Sigmoid colon (tissue), 4 donors: ENCODE measurements around the gene MTA3.

ENCODE experiments used
- EP300 ChIP-seq, 4 donors: sonication (generic); formaldehyde crosslinking; IDR thresholded peaks; one replicate each; pipeline ENCODE4 v1.6.1; 2017; ENCODE audit warnings: antibody characterized with exemption in 4 of 4
- POLR2A ChIP-seq, 2 donors: fragments of 450-650 bp; IDR thresholded peaks; one replicate each; pipeline ENCODE4 v1.6.1; 2016; ENCODE audit warnings: antibody characterized with exemption in 2 of 2, mild to moderate bottlenecking in 2 of 2, moderate library complexity in 2 of 2
- TF ChIP-seq, protein P1 (sequence below), 4 experiments: fragments of 450-650 bp in 3 of 4; fragments of 200-600 bp in 1 of 4; IDR thresholded peaks; one replicate each; pipeline ENCODE4 v1.5.1; 2016 to 2019; ENCODE audit warnings: antibody characterized with exemption in 4 of 4, mild to moderate bottlenecking in 3 of 4, moderate library complexity in 2 of 4

DNA sequence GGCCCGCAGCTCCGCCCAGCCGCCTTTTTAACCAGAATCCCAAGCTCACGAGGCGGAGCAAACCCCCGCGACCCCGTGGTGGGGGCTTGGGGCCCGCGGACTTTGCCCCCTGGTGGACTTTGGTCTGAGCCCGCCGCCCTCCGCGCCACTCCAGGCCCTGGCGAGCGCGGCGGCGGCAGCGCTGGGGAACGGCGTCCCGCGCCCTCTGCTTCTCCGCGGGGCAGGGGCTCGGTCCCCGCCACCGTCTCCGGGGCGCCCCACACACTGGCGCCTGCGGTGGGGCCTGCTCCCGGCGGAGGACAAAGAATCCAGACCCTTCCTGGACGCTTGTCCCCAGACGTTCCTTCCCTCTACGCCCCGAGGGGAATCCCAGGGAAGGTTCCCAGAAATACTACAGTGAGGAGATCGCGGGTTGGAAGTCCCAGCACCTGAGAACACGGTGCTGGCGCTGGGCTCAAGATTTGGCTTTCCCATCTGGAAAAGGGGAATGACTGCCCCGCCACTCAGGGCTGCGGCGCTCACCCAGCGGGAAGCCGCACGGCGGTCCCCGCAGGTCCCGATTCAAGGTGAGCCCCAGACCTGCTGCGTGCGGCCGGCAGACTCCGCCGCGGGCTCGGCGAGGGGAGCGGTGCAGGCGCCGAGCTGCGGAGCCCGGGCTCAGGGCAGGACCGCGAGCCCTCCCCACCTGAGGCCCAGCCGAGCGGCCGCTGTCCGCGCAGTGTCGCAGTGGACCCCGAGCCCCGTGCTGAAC lies 224.3 kb downstream of the MTA3 start, which contains the start of gene HAAO:
- TF ChIP-seq POLR2A (IDR thresholded peaks at IDR 0.05) (no peak), EP300 (IDR thresholded peaks at IDR 0.05) (no peak)
- TF ChIP-seq, protein P1, sequence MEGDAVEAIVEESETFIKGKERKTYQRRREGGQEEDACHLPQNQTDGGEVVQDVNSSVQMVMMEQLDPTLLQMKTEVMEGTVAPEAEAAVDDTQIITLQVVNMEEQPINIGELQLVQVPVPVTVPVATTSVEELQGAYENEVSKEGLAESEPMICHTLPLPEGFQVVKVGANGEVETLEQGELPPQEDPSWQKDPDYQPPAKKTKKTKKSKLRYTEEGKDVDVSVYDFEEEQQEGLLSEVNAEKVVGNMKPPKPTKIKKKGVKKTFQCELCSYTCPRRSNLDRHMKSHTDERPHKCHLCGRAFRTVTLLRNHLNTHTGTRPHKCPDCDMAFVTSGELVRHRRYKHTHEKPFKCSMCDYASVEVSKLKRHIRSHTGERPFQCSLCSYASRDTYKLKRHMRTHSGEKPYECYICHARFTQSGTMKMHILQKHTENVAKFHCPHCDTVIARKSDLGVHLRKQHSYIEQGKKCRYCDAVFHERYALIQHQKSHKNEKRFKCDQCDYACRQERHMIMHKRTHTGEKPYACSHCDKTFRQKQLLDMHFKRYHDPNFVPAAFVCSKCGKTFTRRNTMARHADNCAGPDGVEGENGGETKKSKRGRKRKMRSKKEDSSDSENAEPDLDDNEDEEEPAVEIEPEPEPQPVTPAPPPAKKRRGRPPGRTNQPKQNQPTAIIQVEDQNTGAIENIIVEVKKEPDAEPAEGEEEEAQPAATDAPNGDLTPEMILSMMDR (IDR thresholded peaks at IDR 0.05): no peak
